ENCODE results near the gene EDAR. TPM values are rescaled to one million over a fixed set of nuclear protein-coding genes. Genes with fewer than 3 reads are reported as not detected.

Gene EDAR
- total RNA-seq, 1 donor from 2014 or later = not detected

- Mint-ChIP-seq H3K27ac (no peak overlapping the region), H3K36me3 (ENCODE audit: low read depth) (peaks cover 43% of the 10 kb centered on the region)
- ATAC-seq (ENCODE audit: low read depth) = no peak
These were observed 134.5 kb downstream of the EDAR start for GRCh38 chr2:108854484-108854883.

DNA sequence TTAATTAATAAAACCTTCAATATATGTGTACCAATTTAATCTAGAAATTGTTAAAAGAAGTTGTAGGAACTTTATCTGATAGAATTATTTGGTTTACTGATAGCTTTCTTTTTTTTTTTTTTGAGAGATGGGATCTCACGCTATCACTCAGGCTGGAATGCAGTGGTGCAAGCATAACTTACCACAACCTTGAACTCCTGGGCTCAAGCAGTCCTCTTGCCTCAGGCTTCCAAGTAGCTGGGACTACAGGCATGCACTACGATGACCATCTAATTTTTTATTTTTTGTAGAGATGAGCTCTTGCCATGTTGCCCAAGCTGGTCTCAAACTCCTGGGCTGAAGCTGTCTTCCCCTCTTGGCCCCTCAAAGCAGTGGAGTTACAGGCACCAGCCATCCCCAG is 135.6 kb downstream of the EDAR start:
- Mint-ChIP-seq H3K9me3 (peaks cover 2% of the 10 kb centered on the region), H3K27ac (no peak overlapping the region), H3K4me1 (no peaks in the 10 kb centered on the region), H3K27me3 (no peaks in the 10 kb centered on the region), H3K4me3 (no peak overlapping the region), H3K36me3 (ENCODE audit: low read depth) (peaks cover 43% of the 10 kb centered on the region)
- intact Hi-C loops (cut with micrococcal nuclease) = no loop called here
- DNase-seq (no peak), ATAC-seq (ENCODE audit: low read depth) (no peak)
- ChIA-PET POLR2A (interaction anchor here (1.1 kb wide), 1 partner anchor 10 kb away, joined by 3 read pairs; no protein-coding TSS in a partner anchor), CTCF (no interaction called here)
- TF ChIP-seq CTCF (IDR thresholded peaks at IDR 0.05) = no peak

More at GRCh38 chr2:108854484-108854883, 134.5 kb downstream of the EDAR start:
- Mint-ChIP-seq H3K4me1 (no peaks in the 10 kb centered on the region), H3K9me3 (peaks cover 5% of the 10 kb centered on the region), H3K4me3 (no peak overlapping the region), H3K27me3 (no peaks in the 10 kb centered on the region)
- DNase-seq = no peak
- no peak for TF ChIP-seq CTCF (IDR thresholded peaks at IDR 0.05)
- POLR2A ChIA-PET = no interaction called here
- intact Hi-C loops (cut with micrococcal nuclease) = loop anchor here (2.0 kb wide), 1 partner anchor 656 kb away; no protein-coding TSS in a partner anchor
- CTCF ChIA-PET = no interaction called here

DNA sequence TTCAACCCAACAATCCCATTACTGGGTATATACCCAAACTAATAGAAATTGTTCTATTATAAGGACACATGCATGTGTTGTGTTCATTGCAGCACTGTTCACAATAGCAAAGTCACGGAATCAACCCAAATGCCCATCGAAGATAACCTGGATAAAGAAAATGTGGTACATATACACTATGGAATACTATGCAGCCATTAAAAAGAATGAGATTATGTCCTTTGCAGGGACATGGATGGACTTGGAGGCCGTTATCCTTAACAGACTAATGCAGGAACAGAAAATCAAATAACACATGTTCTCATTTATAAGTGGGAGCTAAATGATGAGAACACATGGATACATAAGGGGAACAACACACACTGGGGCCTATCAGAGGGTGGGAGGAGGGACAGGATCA is 136.6 kb downstream of the EDAR start:
- ChIA-PET CTCF (no interaction called here), POLR2A (interaction anchor here (1.1 kb wide), 1 partner anchor 11 kb away, joined by 3 read pairs; no protein-coding TSS in a partner anchor)
- Mint-ChIP-seq H3K4me3 (no peak overlapping the region), H3K9me3 (no peaks in the 10 kb centered on the region), H3K36me3 (ENCODE audit: low read depth) (peaks cover 43% of the 10 kb centered on the region), H3K27me3 (no peaks in the 10 kb centered on the region), H3K27ac (no peak overlapping the region), H3K4me1 (no peaks in the 10 kb centered on the region)
- ATAC-seq (ENCODE audit: low read depth) (no peak), DNase-seq (no peak)
- no peak for TF ChIP-seq CTCF (IDR thresholded peaks at IDR 0.05)
- intact Hi-C loops (cut with micrococcal nuclease) = no loop called here

- H3K36me3 Mint-ChIP-seq (ENCODE audit: low read depth) = peaks cover 55% of the 10 kb centered on the region
- intact Hi-C loops (cut with micrococcal nuclease) = no loop called here
- H3K27ac Mint-ChIP-seq = no peak overlapping the region
- DNase-seq = no peak
- no peak for ATAC-seq (ENCODE audit: low read depth)
- no peaks in the 10 kb centered on the region for H3K4me1 Mint-ChIP-seq
- no peaks in the 10 kb centered on the region for H3K9me3 Mint-ChIP-seq
- no peak for TF ChIP-seq CTCF (IDR thresholded peaks at IDR 0.05)
- no peaks in the 10 kb centered on the region for H3K27me3 Mint-ChIP-seq
- ChIA-PET POLR2A (no interaction called here), CTCF (no interaction called here)
- no peak overlapping the region for H3K4me3 Mint-ChIP-seq
These were observed 142.0 kb downstream of the EDAR start for GRCh38 chr2:108847000-108847399.

DNA sequence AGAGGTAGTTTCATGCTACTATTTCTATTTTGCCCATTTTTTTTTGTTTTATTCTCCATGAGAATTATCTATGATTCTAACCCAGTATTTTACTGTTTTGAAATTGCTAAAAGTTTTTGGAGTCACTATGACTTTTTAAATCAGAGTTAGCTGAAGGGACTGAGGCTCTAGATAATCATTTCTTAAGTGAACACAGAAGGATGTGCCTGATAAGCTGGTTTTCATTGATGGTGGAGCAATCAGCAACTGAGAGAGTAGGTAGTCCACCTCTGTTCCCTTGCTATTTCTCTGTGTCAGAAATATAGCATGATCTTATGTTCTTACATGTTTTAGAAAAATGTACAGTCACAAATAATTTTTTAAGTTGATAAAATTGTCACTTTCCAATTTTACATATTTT is 143.1 kb downstream of the EDAR start:
- Mint-ChIP-seq H3K36me3 (ENCODE audit: low read depth) (peaks cover 54% of the 10 kb centered on the region), H3K9me3 (peaks cover 9% of the 10 kb centered on the region), H3K4me1 (no peaks in the 10 kb centered on the region), H3K27ac (no peak overlapping the region), H3K4me3 (no peak overlapping the region), H3K27me3 (no peaks in the 10 kb centered on the region)
- TF ChIP-seq CTCF (IDR thresholded peaks at IDR 0.05) = no peak
- ChIA-PET POLR2A (no interaction called here), CTCF (no interaction called here)
- DNase-seq (no peak), ATAC-seq (ENCODE audit: low read depth) (no peak)
- intact Hi-C loops (cut with micrococcal nuclease) = no loop called here

Other genes starting within 250 kb of the EDAR start
- 10.3 and 10.6 TPM in 2 replicates for gene CCDC138, start 202.4 kb downstream of the EDAR start, total RNA-seq
- 0.07 and 0.09 TPM in 2 replicates for gene SH3RF3, start 140.0 kb upstream of the EDAR start, total RNA-seq